Astrocyte of the cerebellum (primary cell): ENCODE data around the gene KCNAB2.

ENCODE experiments used
- DNase-seq: peaks from one replicate; pipeline ENCODE4 v3.0.0-alpha.2; 2011; ENCODE audit warnings: low read depth
- H3K4me3 ChIP-seq: 2 replicates; pipeline ENCODE4 v1.5.1; 2011; ENCODE audit warnings: mild to moderate bottlenecking, low read depth, low read length, moderate library complexity
- CTCF ChIP-seq: IDR thresholded peaks from 2 replicates; pipeline ENCODE4 v1.5.1; 2012; ENCODE audit warnings: low read length, low read depth, moderate library complexity, mild to moderate bottlenecking; ENCODE audit errors: missing control alignments
- in situ Hi-C: cut with HindIII; loops from 2 replicates; pipeline ENCODE4 v1.10.0; 2017; ENCODE audit warnings: low sequenced_read_pairs

KCNAB2 gene

GRCh38 chr1:6051423-6051822, 5.7 kb downstream of the KCNAB2 start:
- DNase-seq = no peak
- H3K4me3 ChIP-seq = no peak overlapping the region
- in situ Hi-C loops = no loop called here
- TF ChIP-seq CTCF = no peak

- H3K4me3 ChIP-seq = no peak overlapping the region
- TF ChIP-seq CTCF = peak; percentile 61
- in situ Hi-C loops = no loop called here
- peak; percentile 64 for DNase-seq
Observed at GRCh38 chr1:6052543-6053205, 7.0 kb downstream of the KCNAB2 start.

- DNase-seq = no peak
- no peak for TF ChIP-seq CTCF
Observed at GRCh38 chr1:6053206-6053546, 7.5 kb downstream of the KCNAB2 start.

GRCh38 chr1:6054596-6054995, 8.9 kb downstream of the KCNAB2 start:
- in situ Hi-C loops = no loop called here
- DNase-seq = no peak
- TF ChIP-seq CTCF = no peak
- no peak overlapping the region for H3K4me3 ChIP-seq

More at GRCh38 chr1:6053206-6053546, 7.5 kb downstream of the KCNAB2 start:
- in situ Hi-C loops = no loop called here
- no peak overlapping the region for H3K4me3 ChIP-seq

- TF ChIP-seq CTCF = no peak
- no peak for DNase-seq
- H3K4me3 ChIP-seq = no peak overlapping the region
- in situ Hi-C loops = no loop called here
Observed at GRCh38 chr1:6056572-6056948, 10.9 kb downstream of the KCNAB2 start.

- H3K4me3 ChIP-seq = no peak overlapping the region
- TF ChIP-seq CTCF = no peak
- in situ Hi-C loops = no loop called here
- DNase-seq = no peak
Observed at GRCh38 chr1:6057170-6057845, 11.6 kb downstream of the KCNAB2 start.
